COLO668 (cell line): ENCODE data around the gene MAGEA8.
"Not testable (repeated sequence)": the region's sequence is repeated elsewhere in the genome, so short reads cannot be mapped to it uniquely, and the experiment has no call there.

Experiments used
- DNase-seq: peaks from one replicate; lab custom pipeline; 2025; ENCODE audit not compliant: unreplicated experiment; lab: John Stamatoyannopoulos, UW

The MAGEA8 gene

GRCh38 chrX:149881081-149881711, at the start of gene MAGEA8:
TSS of gene MAGEA8 (plus strand) at chrX:149881183. CDS start at chrX:149884273, 3,090 bp downstream.
- DNase-seq: no peak

- no peak for DNase-seq
Observed at GRCh38 chrX:149831473-149831872, 49.5 kb upstream of the MAGEA8 start.

GRCh38 chrX:149836728-149837127, 44.3 kb upstream of the MAGEA8 start:
- not testable (repeated sequence) for DNase-seq

- no peak for DNase-seq
Observed at GRCh38 chrX:149837167-149837566, 43.8 kb upstream of the MAGEA8 start.

- no peak for DNase-seq
Observed at GRCh38 chrX:149837639-149838038, 43.3 kb upstream of the MAGEA8 start.

GRCh38 chrX:149841929-149842328, 39.1 kb upstream of the MAGEA8 start:
- no peak for DNase-seq

GRCh38 chrX:149845385-149845784, 35.6 kb upstream of the MAGEA8 start:
- no peak for DNase-seq

GRCh38 chrX:149846789-149847188, 34.2 kb upstream of the MAGEA8 start:
- no peak for DNase-seq

- no peak for DNase-seq
Observed at GRCh38 chrX:149848855-149849254, 32.1 kb upstream of the MAGEA8 start.

- no peak for DNase-seq
Observed at GRCh38 chrX:149849787-149850186, 31.2 kb upstream of the MAGEA8 start.

- no peak for DNase-seq
Observed at GRCh38 chrX:149851864-149852263, 29.1 kb upstream of the MAGEA8 start.

- DNase-seq: no peak
Observed at GRCh38 chrX:149853925-149854324, 27.1 kb upstream of the MAGEA8 start.

GRCh38 chrX:149858592-149858991, 22.4 kb upstream of the MAGEA8 start:
- DNase-seq: no peak

- no peak for DNase-seq
Observed at GRCh38 chrX:149860445-149860844, 20.5 kb upstream of the MAGEA8 start.

GRCh38 chrX:149865390-149865789, 15.6 kb upstream of the MAGEA8 start:
- DNase-seq: no peak

GRCh38 chrX:149867488-149867887, 13.5 kb upstream of the MAGEA8 start:
- no peak for DNase-seq

- DNase-seq: no peak
Observed at GRCh38 chrX:149870840-149871239, 10.1 kb upstream of the MAGEA8 start.

GRCh38 chrX:149871433-149871832, 9.6 kb upstream of the MAGEA8 start:
- DNase-seq: no peak

GRCh38 chrX:149871940-149872339, 9.0 kb upstream of the MAGEA8 start:
- peak; percentile 17 for DNase-seq

GRCh38 chrX:149877157-149877556, 3.8 kb upstream of the MAGEA8 start:
- DNase-seq: no peak

GRCh38 chrX:149877636-149878035, 3.3 kb upstream of the MAGEA8 start:
- DNase-seq: no peak

GRCh38 chrX:149890828-149891227, 9.8 kb downstream of the MAGEA8 start:
- not testable (repeated sequence) for DNase-seq

GRCh38 chrX:149898554-149898953, 17.6 kb downstream of the MAGEA8 start:
- DNase-seq: no peak
